HG03460 (cell line): Measurements from ENCODE around the gene RBM47.

Experiments
- ATAC-seq: cut with Tn5 transposase; IDR thresholded peaks from one replicate; pipeline ENCODE4 v1.9.1; 2021; ENCODE audit not compliant: unreplicated experiment

RBM47 gene

DNA sequence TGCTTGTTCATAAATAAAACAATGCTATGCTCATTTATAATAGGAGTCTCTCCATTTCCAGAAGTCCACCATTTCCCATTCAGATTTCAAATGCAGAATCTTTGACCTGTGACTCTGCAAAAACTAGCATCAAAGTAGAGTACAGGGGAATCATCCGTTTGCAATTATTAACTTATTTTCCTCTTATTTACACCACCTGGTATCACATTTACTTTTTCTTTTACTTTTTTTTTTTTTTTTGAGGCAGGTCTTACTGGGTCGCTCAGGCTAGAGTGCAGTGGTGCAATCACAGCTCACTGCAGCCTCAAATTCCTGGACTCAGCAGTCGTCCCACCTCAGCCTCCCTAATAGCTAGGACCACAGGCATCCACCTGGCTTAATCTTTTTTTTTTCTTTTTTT is 37.6 kb downstream of the RBM47 start:
- ATAC-seq, result no peak

DNA sequence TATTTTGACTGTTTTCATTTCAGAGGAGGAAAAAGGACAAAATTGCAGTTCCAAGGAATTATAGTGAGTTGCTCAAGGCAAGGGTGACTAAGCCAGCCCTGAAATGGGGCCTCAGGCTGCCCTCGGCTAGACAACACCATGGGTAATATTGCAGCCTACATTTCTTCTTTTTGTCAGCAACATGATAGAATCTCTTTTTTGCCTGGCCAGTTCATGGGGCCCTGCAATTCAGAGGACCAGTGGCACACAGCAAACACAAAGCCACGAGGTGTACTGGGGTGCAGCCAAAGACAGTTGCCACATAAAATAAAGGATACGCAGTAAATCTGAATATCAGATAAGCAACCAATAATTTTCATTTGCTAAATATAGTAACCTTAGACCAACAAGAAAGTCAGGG is 41.8 kb downstream of the RBM47 start:
- ATAC-seq, result no peak

DNA sequence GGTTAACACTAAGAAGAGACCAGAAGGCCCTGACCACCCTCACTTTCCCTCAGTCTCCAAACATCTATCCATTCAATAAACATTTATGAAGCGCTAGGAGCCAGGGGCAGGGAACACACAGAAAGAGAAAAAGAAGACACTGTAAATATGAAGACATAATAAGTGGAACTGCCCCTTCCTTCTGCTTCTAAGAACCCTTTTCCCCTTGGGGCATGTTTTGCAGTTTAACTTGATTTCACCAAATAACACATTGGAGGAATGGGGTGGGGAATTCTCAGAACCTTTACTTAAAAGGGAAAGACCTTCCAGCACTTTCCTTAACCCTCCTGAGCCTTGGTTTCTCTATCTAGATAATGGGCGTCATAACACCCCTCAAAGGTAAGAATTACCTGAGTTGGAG is 42.3 kb downstream of the RBM47 start:
- no peak for ATAC-seq

DNA sequence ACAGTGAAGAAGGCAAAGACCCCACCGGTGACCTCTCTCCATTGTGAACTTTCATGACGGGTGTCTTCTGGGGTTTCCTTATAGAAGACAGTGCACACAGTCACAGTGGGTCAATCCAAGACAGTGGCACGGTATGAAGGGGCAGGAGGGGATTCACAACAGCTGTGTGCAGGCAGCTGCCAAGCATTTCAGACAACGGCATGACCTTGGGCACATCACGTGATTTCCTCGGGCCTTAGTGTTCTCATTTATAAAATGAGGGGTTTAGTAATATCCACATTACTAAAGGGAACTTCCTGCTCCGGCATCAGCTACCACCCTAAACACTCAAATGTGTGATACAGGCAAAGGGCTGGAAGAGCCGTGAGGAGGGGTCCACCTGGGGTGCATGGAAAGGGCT is 42.9 kb downstream of the RBM47 start:
- ATAC-seq, result no peak

DNA sequence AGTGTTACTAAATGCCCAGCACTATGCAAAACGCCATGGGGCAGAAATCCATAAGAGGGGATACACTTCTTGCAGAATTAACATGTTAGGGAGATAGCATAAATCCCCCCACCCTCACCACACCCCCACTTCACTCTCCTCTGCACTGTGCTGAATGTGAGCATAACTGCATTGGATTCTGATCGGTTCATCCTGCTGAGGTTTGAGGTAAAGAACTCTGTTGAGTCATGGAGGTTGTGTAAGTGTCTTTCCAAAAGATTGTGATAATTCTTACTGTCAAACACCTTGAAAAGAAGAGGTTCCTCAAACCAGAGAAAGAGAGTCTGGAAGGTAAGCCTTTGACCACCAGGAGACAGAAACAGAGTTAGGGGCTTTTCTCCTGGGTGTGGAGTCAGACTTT is 43.6 kb downstream of the RBM47 start:
- ATAC-seq, result no peak

DNA sequence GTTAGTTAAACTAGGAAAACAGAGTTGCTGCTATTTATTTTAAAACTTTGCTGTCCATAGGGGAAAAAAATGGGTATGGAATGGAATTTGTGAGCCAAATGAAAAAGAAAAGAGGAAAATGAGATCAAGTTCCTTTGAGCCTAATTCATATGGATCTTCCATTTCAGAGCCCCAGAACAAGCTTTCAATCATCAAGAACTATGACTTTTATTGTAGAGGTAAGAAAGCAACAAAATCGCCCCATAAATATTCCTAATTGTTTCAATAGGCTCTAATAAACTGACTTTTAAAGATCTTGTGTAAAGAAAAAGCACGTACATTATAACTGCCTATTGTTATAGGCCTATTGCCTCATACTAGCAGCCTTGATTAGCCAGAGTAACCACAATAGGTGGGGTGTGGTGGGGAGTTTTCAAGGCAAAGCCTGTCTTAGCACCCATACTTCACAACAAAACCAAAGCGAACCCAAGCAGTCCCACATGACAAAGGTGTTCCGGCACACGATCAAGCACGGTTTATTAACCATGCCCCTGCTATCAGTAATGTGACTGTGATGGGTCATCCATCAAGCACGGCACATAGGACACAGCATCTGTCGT is 44.4 kb downstream of the RBM47 start:
- no peak for ATAC-seq

DNA sequence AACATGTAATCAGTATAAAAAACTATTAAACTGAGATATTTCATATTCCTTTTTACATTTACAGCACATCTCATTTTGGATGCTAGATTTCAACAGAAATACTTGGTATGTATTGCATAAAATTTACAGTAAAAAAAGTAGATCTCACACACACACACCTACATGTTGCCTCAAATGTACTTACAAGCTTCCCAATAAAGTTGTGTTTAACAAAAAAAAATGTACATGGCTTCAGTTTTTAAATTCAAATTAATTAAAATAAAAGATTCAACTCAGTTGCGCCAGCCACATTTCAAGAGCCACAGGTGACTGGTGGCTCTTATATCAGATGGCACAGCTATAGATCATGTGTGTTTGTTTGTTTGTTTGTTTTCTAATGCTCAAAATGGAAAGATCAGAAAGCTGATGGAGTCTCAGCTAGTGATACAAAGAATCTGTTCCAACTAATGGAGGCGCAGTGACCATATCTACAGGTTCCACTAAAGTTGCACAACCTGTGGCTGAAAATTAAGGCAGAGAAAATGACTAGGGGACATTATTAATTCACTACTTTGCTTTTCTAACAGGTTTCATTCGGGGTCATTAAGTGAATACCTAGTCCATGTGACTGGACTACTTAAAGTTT is 45.0 kb downstream of the RBM47 start:
- ATAC-seq, result no peak

DNA sequence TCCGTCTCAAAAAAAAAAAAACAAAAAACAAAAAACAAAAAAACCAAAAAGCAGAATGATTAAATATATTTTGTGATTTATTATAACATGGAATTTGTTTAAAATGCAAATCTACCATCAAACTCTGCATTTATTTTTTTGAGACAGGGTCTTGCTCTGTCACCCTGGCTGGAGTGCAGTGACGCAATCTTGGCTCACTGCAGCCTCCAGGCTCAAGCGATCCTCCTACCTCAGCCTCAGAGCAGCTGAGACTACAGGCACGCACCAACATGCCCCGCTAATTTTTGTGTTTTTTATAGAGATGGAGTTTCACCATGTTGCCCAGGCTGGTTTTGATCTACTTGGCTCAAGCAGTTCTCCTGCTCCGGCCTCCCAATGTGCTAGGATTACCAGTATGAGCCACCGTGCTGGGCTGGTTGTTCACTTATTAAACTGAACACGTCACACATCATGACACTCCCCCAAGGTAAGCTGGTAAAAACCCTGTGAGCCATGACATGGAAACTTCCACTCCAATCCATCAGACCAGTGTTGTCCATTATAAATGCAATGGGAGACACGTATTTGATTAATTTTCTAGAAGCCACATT is 45.7 kb downstream of the RBM47 start:
- no peak for ATAC-seq

DNA sequence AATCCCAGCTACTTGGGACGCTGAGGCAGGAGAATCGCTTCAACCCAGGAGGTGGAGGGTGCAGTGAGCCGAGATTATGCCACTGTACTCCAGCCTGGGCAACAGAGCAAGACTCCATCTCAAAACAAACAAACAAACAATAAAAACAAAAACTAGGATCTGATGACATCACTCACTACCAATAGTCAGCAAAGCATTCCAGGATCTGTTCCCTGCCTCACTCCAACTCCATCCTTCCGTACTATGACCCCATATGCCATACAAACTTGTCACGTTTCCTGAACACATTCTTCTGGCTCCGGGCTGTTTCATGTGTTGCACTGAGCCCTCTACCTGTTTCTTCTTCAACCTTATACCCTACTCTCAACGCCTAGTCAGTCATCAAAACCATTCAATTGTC is 47.3 kb downstream of the RBM47 start:
- ATAC-seq, result no peak

DNA sequence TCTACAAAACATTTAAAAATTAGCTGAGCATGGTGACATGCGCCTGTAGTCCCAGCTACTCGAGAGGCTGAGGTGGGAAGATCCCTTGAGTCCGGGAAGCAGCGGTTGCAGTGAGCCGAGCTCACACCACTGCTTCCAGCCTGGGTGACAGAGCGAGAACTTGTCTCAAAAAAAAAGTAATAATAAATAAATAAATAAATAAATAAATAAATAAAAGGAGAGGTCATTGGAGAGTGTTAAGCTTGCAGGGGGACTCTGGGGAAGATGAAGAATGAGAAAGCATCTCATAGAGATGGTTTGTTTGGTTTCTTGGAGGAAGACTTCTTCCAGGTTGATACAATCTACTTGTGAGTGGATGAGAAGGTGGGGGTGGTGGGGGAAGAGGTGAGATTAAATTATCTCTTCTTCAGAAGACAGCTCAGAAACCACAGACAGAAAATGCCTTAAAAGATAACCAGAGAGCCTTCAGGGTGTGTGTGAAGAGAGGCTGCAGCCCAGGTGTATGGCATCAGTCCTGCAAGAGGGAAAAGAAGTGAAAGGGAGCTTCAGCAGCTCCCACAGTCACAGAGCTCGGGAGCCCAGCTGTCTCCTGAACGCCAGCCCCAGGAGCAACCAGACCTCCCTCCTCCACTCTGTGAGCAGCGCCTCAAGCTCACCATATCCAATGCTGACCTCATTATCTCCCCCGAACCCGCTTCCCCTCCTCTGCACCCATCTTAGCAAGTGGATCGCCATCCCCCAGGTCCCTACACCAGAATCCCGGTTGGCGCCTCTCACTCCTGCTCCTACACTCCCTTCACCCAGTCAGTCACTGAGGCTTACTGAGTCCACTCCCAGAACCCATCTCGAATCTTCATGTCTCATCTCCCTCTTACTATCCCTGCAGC is 48.2 kb downstream of the RBM47 start:
- ATAC-seq, result no peak

DNA sequence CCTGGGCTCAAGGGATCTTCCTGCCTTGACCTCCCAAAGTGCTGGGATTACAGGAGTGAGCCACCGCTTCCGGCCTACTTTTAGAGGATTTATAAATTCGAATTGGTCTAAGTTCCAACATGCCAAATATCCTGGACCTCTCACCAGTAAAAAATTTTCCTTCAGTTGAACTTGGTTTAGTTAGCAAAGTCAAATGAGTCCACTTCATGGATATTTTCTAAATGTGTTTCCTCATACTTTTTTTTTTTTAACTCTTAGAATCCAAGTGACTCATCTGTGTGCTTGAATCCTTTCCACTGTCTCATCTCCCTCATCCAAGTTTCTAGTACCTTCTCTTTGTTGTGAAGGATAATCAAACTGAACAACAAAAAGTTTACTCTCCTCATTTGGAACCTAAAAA is 49.7 kb downstream of the RBM47 start:
- ATAC-seq, result no peak

DNA sequence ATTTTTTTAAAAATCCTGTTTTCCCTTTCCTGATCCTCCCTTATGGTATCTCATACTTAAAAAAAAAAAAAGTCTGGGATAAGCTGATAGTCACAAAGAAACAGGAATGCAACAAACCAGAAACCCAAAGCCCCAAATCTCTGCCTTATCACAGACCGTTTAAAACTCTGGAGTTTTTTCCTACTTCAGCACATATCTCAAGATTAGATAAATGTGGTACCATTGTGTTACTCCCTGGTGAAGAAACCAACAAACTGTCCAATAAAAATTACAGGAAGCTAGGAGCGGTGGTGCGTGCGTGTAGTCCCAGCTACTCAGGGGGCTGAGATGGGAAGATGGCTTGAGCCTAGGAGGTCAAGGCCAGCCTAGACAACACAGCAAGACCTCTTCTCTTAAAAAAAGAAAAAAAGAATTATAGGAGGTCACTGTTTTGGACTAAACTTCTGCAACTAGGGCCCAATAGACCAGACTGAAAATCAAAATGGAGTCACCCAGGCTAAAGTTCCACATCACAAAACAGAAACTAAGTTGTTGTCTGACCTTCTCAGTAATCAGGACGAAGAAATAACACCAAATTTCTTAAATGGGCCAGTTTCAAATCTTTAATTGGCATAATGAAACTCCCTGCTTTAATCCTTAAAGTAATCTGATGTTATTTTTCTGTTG is 51.9 kb downstream of the RBM47 start:
- no peak for ATAC-seq

DNA sequence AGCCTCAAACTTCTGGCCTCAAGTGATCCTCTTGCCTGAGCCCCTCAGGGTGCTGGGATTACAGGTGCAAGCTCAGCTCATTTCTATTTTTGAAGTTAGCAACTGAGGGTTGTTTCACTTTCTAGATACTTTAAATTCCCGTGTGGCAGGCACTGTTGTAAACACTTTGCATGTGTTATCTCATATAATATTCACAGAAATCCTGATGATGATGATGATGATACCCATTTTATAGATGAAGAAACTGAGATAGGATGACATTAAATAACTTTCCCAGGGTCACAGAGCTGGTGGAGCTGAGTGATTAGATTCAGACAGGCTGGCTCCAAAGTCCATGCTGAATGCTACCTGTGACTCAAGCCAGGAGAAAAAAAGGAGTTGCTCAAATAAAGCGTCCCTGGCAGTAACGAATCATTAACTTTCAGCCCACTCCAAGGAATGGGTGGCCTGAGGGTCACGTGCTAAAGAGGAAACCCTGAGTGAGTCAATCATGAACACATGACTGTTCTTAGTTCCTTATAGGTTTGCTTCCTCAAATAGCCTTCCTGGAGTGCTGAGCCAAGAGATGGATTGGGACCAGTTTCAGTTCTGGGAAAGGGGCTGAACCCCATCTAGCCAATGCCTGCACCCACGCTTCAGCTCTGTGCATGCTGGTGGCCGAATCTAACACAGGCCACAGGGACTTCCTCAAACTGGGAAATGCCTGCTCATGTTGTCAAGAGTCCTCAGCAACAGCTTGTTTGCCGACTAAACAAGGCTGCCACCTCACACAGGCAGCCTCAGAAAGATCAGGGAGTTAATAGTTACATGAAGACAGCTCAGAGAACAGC is 52.8 kb downstream of the RBM47 start:
- peak; percentile 66 for ATAC-seq

DNA sequence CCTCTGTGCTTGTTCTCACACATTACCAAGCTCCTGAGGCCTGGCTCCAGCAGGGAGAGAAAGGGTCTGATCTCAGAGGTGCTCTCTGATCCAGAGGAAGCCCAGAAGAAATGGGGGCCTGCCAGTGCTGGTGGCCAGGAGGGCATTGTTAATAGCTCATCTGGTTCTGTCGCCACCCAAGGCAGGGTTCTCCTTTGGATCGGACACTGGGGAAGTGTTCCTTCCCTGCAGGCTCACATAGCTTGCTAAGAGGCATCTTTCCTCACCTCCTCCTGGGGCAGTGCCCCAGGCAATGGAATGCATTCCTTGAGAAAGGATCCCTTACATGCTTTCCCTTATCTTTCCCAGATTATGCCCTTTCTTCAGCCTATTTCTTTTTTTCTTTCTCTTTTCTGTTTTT is 53.8 kb downstream of the RBM47 start:
- no peak for ATAC-seq

DNA sequence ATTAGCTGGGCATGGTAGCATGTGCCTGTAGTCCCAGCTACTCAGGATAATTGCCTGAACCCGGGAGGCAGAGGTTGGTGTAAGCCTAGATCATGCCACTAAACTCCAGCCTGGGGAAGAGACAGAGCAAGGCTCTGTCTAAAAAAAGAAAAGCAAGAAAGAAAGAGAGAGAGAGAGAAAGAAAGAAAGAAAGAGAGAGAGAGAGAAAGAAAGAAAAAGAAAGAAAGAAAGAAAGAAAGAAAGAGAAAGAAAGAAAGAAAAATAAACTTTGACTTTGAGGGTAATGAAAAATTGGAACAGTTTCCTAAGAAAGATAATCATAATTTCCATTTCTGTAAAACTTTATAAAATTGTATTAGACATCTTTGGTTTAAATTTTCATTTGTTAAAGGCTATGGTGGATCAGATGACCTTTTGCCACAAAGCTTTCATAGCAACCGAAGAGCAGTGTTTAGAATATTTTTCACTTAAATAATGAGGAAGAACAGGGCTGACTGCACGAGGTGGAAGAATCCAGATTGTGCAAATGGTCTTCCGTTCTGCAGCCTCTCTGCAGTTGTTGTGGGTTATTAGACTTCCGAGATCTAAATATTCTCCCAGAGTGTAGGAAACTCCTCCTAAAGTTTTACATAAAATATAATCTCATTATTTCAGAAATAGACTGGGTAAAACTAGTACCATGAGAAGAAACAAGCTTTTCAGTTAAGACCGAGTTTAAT is 55.9 kb downstream of the RBM47 start:
- no peak for ATAC-seq

DNA sequence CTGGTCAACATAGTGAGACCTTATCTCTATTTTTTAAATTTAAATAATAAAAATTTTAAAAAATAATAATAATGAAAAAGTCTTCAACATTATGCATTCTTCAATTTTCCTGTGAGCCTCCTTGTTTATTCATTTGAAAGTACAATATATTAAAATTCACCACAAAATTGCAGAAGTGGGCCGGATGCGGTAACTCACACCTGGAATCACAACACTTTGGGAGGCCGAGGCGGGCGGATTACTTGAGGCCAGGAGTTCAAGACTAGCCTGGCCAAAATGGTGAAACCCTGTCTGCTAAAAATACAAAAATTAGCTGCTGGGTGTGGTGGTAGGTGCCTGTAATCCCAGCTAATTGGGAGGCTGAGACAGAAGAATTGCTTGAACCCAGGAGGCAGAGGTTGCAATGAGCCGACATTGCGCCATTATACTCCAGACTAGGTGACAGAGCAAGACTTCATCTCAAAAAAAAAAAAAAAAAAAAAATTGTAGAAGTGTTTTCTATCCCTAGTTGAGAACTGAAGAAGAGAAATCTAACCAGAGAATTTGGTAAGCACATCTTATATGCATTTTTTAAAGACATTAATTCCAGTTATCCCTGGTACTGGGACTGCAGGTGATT is 56.9 kb downstream of the RBM47 start:
- no peak for ATAC-seq

DNA sequence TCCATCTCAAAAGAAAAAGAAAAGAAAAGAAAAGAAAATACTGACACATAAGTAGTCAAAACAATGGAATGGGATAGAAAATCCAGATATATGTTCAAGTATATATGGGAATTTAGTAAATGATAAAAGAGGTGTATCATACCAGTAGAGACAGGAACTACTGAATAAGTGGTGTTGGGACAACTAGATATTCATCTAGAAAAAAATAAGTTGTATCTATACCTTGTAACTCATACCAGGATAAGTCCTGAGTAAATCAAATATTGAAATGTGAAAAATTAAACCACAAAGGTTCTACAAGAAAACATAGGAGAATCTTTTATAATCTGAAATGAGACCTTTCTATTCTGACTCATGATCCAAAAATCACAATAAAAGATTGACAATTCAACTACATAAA is 58.5 kb downstream of the RBM47 start:
- ATAC-seq, result no peak

DNA sequence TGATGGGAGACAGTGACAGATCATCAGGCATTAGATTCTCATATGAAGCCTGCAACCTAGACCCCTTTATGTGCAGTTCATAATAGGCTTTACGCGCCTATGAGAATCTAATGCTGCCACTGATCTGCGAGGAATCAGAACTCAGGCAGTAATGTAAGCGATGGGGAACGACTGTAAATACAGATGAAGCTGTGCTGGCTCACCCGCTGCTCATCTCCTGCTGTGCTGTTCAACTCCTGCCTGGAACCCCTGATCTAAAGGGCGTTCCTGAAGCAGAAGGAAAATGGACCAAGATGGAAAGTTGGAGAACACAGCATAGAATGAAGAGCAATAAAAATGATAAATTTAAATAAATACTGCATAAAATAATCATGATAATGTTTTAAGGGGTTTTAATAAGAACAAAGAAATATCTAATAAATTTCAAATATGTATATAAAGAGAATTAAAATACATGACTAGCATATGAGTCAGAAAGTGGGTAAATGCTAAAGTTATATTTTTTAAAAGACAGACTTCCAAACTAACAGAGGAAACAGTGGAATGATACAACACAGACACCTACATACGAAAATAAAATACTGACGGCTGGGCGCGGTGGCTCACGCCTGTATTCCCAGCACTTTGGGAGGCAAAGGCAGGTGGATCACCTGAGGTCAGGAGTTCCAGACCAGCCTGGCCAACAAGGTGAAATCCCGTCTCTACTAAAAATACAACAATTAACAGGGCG is 59.2 kb downstream of the RBM47 start:
- no peak for ATAC-seq
